Upper lobe of left lung (tissue), 6 donors: Measurements from ENCODE around the gene OLIG2. TPM values are rescaled to one million over a fixed set of nuclear protein-coding genes. Genes with fewer than 3 reads are reported as not detected.

ENCODE experiments used
- ATAC-seq, 2 donors: fragments of 200-7000 bp; cut with Tn5 transposase; one replicate each; pipeline ENCODE4 v1.9.1; 2022; ENCODE audit warnings: mild to moderate bottlenecking in 2 of 2, moderate library complexity in 2 of 2; ENCODE audit not compliant: low FRiP score in 2 of 2
- DNase-seq, 2 donors: peaks; one replicate each; pipeline ENCODE4 v3.0.0-alpha.2; 2019 to 2020
- H3K27ac ChIP-seq, 4 donors: fragments of 200-600 bp; sonication (generic); one replicate each; pipeline ENCODE4 v1.5.1; 2016 to 2019
- H3K27me3 ChIP-seq, 4 donors: fragments of 200-600 bp; sonication (generic); one replicate each; pipeline ENCODE4 v1.5.1; 2017 to 2019
- H3K36me3 ChIP-seq, 4 donors: fragments of 200-600 bp; sonication (generic); one replicate each; pipeline ENCODE4 v1.5.1; 2016 to 2019
- H3K4me1 ChIP-seq, 4 donors: fragments of 200-600 bp; sonication (generic); one replicate each; pipeline ENCODE4 v1.5.1; 2018 to 2019
- H3K4me3 ChIP-seq, 4 donors: fragments of 200-600 bp; sonication (generic); one replicate each; pipeline ENCODE4 v1.5.1; 2017 to 2019; ENCODE audit warnings: mild to moderate bottlenecking in 2 of 4, moderate library complexity in 1 of 4
- H3K9me3 ChIP-seq, 4 donors: fragments of 200-600 bp; sonication (generic); one replicate each; pipeline ENCODE4 v1.5.1; 2018 to 2019
- EP300 ChIP-seq, 4 donors: sonication (generic); formaldehyde crosslinking; IDR thresholded peaks; one replicate each; pipeline ENCODE4 v1.5.1; 2017; ENCODE audit warnings: antibody characterized with exemption in 4 of 4, control low read depth in 2 of 4
- POLR2A ChIP-seq, 4 donors: fragments of 450-650 bp; IDR thresholded peaks; one replicate each; pipeline ENCODE4 v1.5.1; 2016 to 2017; ENCODE audit warnings: antibody characterized with exemption in 4 of 4, mild to moderate bottlenecking in 2 of 4
- POLR2AphosphoS5 ChIP-seq, 2 donors: sonication (generic); formaldehyde crosslinking; IDR thresholded peaks; one replicate each; pipeline ENCODE4 v1.5.1; 2017; ENCODE audit warnings: antibody characterized with exemption in 2 of 2
- WGBS, 2 donors: methylation state at CpG; one replicate each; pipeline ENCODE4 v1.1.5; 2017 to 2018; 5-methylcytosine and 5-hydroxymethylcytosine counted together
- total RNA-seq, 6 donors: library from RNA; depleted of rRNA in 4 of 6; stranded (reverse); fragments of >200 nt in 4 of 6; gene quantifications; one replicate each; pipeline versions ENCODE4 v1.1.0 to v1.2.1, GENCODE V29; 2016 to 2021
- TF ChIP-seq, protein P1 (sequence below), 6 experiments: fragments of 450-650 bp in 4 of 6; fragments of 200-600 bp in 2 of 6; sonication (generic) in 2 of 6; IDR thresholded peaks; one replicate each; pipeline ENCODE4 v1.5.1; 2016 to 2019; ENCODE audit warnings: antibody characterized with exemption in 6 of 6
- donor health status: DM: no; HTN: no; CAD: no; lungs with moderate emphysema.
- donor health status: DM: no; HTN: yes; CAD: no; lungs with severe emphysema.

OLIG2 gene
- total RNA-seq, result not detected

GRCh38 chr21:33025489-33026442 is at the start of gene OLIG2:
Gene OLIG2 (plus strand): TSS chr21:33025935. CDS start chr21:33026863, 928 bp downstream.
- WGBS, 2 donors, result 4 to 8% methylated on average over 25 to 37 of the region's 59 CpGs
- DNase-seq, result peak in 1 of 2 donors; percentile 66
- H3K36me3 ChIP-seq, result no peaks in the 10 kb centered on the region
- ATAC-seq, result no peak
- peak within 1 kb of the TSS in 1 of 4 donors; percentile 4 for H3K4me3 ChIP-seq
- H3K27ac ChIP-seq, result no peak within 1 kb of the TSS
- H3K27me3 ChIP-seq, result peaks cover 0 to 99% (median 68%) of the 10 kb centered on the region in 4 donors
- H3K4me1 ChIP-seq, result peaks cover 35 to 73% (median 57%) of the 10 kb centered on the region in 4 donors
- no peaks in the 10 kb centered on the region for H3K9me3 ChIP-seq
- TF ChIP-seq POLR2AphosphoS5 (IDR thresholded peaks at IDR 0.05) (no peak), EP300 (IDR thresholded peaks at IDR 0.05) (no peak), POLR2A (IDR thresholded peaks at IDR 0.05) (no peak)
- TF ChIP-seq, protein P1, sequence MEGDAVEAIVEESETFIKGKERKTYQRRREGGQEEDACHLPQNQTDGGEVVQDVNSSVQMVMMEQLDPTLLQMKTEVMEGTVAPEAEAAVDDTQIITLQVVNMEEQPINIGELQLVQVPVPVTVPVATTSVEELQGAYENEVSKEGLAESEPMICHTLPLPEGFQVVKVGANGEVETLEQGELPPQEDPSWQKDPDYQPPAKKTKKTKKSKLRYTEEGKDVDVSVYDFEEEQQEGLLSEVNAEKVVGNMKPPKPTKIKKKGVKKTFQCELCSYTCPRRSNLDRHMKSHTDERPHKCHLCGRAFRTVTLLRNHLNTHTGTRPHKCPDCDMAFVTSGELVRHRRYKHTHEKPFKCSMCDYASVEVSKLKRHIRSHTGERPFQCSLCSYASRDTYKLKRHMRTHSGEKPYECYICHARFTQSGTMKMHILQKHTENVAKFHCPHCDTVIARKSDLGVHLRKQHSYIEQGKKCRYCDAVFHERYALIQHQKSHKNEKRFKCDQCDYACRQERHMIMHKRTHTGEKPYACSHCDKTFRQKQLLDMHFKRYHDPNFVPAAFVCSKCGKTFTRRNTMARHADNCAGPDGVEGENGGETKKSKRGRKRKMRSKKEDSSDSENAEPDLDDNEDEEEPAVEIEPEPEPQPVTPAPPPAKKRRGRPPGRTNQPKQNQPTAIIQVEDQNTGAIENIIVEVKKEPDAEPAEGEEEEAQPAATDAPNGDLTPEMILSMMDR (IDR thresholded peaks at IDR 0.05), result no peak

GRCh38 chr21:32976791-32977190 is 48.9 kb upstream of the OLIG2 start:
- Histone ChIP-seq H3K4me1 (no peaks in the 10 kb centered on the region), H3K27ac (no peak overlapping the region), H3K27me3 (peaks cover 0 to 2% (median 0%) of the 10 kb centered on the region in 4 donors), H3K4me3 (no peak overlapping the region), H3K36me3 (no peaks in the 10 kb centered on the region), H3K9me3 (no peaks in the 10 kb centered on the region)
- no peak for ATAC-seq
- 81 to 84% methylated on average over 3 of the region's 3 CpGs for WGBS, 2 donors
- DNase-seq, result no peak
- TF ChIP-seq POLR2AphosphoS5 (IDR thresholded peaks at IDR 0.05) (no peak), POLR2A (IDR thresholded peaks at IDR 0.05) (no peak), EP300 (IDR thresholded peaks at IDR 0.05) (no peak)
- TF ChIP-seq, protein P1 (IDR thresholded peaks at IDR 0.05), result no peak

DNA sequence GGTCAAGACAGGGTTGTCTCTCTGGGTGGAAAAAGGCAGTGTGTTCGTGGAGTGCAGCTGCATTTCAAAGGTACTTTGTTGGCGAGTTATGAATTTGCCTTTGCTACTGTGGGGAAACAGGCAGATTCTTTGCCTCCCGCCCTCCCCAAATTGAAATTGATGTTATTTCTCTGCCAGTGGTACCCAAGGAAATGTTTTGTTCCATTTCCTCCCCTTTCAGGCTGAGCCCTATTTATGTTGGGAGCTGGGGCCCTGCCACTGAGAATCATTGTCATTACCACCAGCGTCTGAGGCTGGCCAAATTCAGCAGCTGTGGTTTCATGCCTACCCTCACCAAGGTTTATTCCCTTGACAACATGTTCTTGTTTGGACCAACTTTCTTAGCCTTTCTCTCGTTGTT is 48.5 kb upstream of the OLIG2 start:
- TF ChIP-seq, protein P1 (IDR thresholded peaks at IDR 0.05), result no peak
- TF ChIP-seq POLR2AphosphoS5 (IDR thresholded peaks at IDR 0.05) (no peak), EP300 (IDR thresholded peaks at IDR 0.05) (no peak), POLR2A (IDR thresholded peaks at IDR 0.05) (no peak)
- DNase-seq (no peak), ATAC-seq (no peak)
- no peak overlapping the region for H3K27ac ChIP-seq
- H3K4me3 ChIP-seq, result no peak overlapping the region
- H3K4me1 ChIP-seq, result no peaks in the 10 kb centered on the region
- no peaks in the 10 kb centered on the region for H3K36me3 ChIP-seq
- H3K27me3 ChIP-seq, result peaks cover 0 to 2% (median 0%) of the 10 kb centered on the region in 4 donors
- 78 to 81% methylated on average over 5 of the region's 5 CpGs for WGBS, 2 donors
- H3K9me3 ChIP-seq, result no peaks in the 10 kb centered on the region

DNA sequence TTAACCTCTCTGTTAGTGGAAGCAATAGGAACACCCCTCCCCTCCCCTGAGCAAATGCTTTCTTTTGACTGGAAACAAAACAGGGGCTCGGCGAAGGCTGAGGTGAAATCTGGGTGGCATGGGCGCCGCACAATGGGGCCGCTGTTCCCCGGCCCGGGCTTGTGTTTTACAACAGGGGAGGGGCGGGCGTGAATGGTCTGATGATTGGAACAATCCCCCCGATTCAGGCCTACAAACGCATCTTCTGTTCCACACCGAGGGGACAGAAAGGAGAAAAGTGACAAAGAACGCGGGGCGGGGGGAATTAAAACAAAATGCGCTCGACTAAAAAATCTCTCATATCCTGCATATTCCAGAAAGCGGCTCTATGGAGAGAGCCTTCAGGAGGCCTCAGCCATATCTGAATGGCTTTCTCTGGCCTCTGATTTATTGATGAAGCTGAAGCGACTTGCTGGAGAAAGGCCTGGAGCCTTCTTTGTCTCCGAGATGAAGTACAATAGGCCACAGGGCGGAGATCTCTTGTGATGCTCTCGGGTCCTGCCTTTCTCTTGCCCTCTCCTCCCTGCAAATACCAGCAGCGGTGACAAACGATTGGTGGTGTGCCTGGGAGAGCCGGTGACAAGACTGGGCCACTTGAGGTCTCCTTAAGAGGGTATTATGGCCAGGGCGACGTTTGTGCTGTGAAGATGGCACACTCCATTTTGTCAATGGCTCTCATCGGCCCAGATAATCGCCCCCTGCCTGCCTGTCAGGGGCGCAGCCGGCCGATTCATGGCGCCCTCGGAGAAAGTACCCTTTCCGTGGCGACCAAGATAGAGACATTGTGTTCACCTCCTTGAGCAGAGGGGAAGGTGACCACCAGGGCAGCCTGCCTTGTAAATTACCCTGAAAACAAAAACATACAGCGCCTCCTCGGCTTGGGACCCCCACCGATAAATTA is 47.1 kb upstream of the OLIG2 start:
- 82% methylated on average over 35 to 39 of the region's 39 CpGs for WGBS, 2 donors

More for the DNA sequence above, 47.1 kb upstream of the OLIG2 start:
- Histone ChIP-seq H3K4me1 (no peaks in the 10 kb centered on the region), H3K27ac (no peak overlapping the region), H3K4me3 (no peak overlapping the region), H3K36me3 (no peaks in the 10 kb centered on the region), H3K9me3 (no peaks in the 10 kb centered on the region), H3K27me3 (peaks cover 0 to 2% (median 0%) of the 10 kb centered on the region in 4 donors)
- peak in 1 of 2 donors; percentile 66 for DNase-seq
- TF ChIP-seq, protein P1 (IDR thresholded peaks at IDR 0.05), result no peak
- TF ChIP-seq EP300 (IDR thresholded peaks at IDR 0.05), result no peak
- TF ChIP-seq POLR2AphosphoS5 (IDR thresholded peaks at IDR 0.05), result no peak
- TF ChIP-seq POLR2A (IDR thresholded peaks at IDR 0.05), result no peak
- no peak for ATAC-seq
